ENCODE measurements around the gene CC2D2B. TPM values are rescaled to one million over a fixed set of nuclear protein-coding genes. Genes with fewer than 3 reads are reported as not detected.
A peak's percentile ranks its signal among the peaks of the same experiment; 100 is the strongest.
"Not testable (repeated sequence)": the region's sequence is repeated elsewhere in the genome, so short reads cannot be mapped to it uniquely, and the experiment has no call there.

The CC2D2B gene
- total RNA-seq, 2 experiments from 2014 or later: 0.35 to 0.40 TPM

DNA sequence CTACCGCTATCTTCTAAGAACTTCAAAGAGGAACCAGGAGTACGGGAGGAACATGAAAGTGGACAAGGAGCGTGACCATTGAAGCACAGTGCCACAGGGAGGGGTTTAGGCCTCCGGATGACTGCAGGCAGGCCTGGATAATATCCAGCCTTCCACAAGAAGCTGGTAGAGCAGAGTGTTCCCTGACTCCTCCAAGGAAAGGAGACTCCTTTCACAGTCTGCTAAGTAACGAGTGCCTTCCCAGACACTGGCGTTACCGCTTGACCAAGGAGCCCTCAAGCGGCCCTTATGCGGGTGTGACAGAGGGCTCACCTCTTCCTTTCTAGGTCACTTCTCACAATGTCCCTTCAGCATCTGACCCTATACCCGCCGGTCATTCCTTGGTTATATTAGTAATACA, 86.6 kb downstream of the CC2D2B start:
- H3K4me3 Mint-ChIP-seq; H3K27me3 Mint-ChIP-seq; H3K27ac Mint-ChIP-seq; DNase-seq; POLR2A ChIA-PET; CTCF ChIA-PET; H3K36me3 Mint-ChIP-seq (ENCODE audit: low read depth); H3K4me1 Mint-ChIP-seq; H3K9me3 Mint-ChIP-seq: not testable (repeated sequence)

DNA sequence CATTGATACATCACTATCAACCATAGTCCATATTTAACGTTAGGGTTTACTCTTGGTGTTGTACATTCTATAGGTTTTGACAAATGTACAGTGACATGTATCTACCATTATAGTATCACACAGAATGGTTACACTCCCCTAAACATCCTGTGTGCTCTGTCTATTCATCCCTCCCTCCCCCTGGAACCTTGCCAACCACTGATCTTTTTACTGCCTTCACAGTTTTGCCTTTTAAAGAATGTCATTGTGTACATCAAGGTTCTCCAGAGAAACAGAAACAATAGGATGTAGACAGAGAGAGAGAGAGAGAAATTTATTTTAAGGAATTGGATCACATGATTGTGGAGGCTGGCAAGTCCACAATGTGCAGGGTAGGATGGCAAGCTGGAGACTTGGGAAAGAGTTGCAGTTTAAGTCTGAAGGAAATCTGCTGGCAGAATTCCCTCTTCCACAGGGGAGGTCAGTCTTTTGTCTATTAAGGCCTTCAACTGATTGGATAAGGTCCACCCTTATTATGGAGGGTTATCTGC, 90.5 kb downstream of the CC2D2B start:
- Mint-ChIP-seq H3K9me3 (no peaks in the 10 kb centered on the region), H3K27ac (no peak overlapping the region), H3K36me3 (ENCODE audit: low read depth) (no peaks in the 10 kb centered on the region), H3K27me3 (peaks cover 5% of the 10 kb centered on the region), H3K4me3 (no peak overlapping the region), H3K4me1 (no peaks in the 10 kb centered on the region)
- DNase-seq: no peak
- ChIA-PET POLR2A (no interaction called here), CTCF (no interaction called here)

DNA sequence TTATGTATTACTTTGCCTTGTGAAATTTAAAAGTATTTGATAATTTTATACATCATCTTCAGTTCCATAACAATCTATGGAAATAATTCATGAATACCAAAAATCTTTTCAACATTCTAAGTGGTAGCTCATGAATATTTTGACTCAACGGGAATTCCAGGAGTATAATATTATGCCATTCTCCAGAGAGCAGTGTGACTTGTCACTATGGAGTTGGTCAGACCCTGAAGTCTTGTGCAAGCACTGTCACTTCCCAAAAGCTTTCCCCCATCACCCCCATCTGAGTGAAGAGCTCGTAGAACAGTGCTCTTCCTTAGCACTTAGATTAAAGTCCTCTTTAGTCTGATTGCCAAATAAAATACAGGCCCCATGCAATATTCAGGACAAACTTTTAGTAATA, 106.2 kb downstream of the CC2D2B start:
- Mint-ChIP-seq H3K4me1 (no peaks in the 10 kb centered on the region), H3K4me3 (no peak overlapping the region), H3K27ac (no peak overlapping the region), H3K27me3 (peaks cover 12% of the 10 kb centered on the region), H3K9me3 (no peaks in the 10 kb centered on the region), H3K36me3 (ENCODE audit: low read depth) (no peaks in the 10 kb centered on the region)
- DNase-seq: no peak
- ChIA-PET POLR2A (no interaction called here), CTCF (interaction anchor here (1.3 to 1.6 kb wide), 2 partner anchors 12 to 320 kb away, joined by 4 to 5 read pairs; partner anchors contain the start of gene TCTN3)

DNA sequence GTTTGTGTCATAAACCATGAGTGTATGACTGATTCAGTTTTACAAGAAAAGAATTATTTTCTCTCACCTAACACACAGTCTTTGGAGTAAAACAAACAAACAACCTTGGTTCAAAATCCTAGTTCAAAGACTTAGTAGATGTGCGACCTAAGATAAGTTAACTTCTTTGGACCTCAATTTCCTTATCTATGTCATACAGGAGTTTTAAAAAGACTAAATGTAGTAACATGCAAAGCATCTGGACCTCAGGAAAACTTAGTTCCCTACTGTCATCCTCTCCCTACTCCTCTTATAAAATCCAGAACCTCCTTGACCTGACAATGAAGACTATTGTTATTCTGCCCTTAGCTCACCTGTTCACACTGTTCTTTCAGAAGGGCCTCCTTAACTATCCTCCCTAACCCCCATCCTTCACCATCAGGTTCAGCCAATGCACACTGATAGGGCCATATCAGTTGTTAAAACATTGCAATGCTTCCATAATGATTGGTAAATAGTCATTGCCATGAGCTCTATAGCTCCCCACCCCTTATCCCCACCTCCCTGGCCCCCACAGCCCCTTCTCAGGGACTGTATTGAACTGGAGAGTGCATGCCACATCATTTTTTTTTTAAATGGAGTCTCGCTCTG, 106.8 kb downstream of the CC2D2B start:
- no peak for DNase-seq
- no peak overlapping the region for H3K4me3 Mint-ChIP-seq
- CTCF ChIA-PET: interaction anchor here (1.3 to 1.6 kb wide), 2 partner anchors 12 to 321 kb away, joined by 4 to 5 read pairs; partner anchors contain the start of gene TCTN3
- POLR2A ChIA-PET: no interaction called here
- no peak overlapping the region for H3K27ac Mint-ChIP-seq
- H3K27me3 Mint-ChIP-seq: peaks cover 12% of the 10 kb centered on the region
- H3K9me3 Mint-ChIP-seq: no peaks in the 10 kb centered on the region
- H3K4me1 Mint-ChIP-seq: no peaks in the 10 kb centered on the region
- H3K36me3 Mint-ChIP-seq (ENCODE audit: low read depth): no peaks in the 10 kb centered on the region

DNA sequence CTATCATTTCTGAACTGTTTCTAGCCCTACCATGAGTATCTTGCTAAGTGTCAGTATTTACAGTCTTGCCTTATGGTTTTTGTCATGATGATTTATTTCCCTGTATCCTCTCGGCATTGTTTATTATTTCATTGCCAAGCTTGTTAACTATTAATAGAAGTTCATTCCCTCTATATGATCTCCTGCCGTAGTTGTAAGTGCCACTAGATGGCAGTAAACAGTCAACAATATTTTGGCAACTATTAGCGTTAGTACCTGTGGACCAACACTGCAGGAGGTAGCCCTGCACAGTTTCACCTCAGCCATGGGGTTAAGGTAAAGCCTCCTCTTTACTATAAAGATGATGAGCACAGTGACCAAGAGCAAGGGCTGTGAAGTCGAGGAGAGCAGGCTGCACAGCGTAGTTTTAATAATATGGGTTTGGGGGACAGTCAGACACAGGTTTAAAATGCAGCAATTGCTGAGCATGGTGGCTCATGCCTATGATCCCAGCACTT, 109.5 kb downstream of the CC2D2B start:
- ChIA-PET POLR2A (interaction anchor here (0.6 to 0.8 kb wide), 2 partner anchors 112 to 113 kb away, joined by 3 read pairs; partner anchors contain the start of gene ZNF518A), CTCF (interaction anchor here (0.6 to 2.5 kb wide), 43 partner anchors 9 to 358 kb away, joined by 3 to 16 read pairs (median 5); partner anchors contain the start of genes TCTN3 and ZNF518A)
- H3K27ac Mint-ChIP-seq: no peak overlapping the region
- no peaks in the 10 kb centered on the region for H3K4me1 Mint-ChIP-seq
- H3K27me3 Mint-ChIP-seq: peaks cover 4% of the 10 kb centered on the region
- no peaks in the 10 kb centered on the region for H3K36me3 Mint-ChIP-seq (ENCODE audit: low read depth)
- peak; percentile 32 for DNase-seq
- no peaks in the 10 kb centered on the region for H3K9me3 Mint-ChIP-seq
- no peak overlapping the region for H3K4me3 Mint-ChIP-seq

DNA sequence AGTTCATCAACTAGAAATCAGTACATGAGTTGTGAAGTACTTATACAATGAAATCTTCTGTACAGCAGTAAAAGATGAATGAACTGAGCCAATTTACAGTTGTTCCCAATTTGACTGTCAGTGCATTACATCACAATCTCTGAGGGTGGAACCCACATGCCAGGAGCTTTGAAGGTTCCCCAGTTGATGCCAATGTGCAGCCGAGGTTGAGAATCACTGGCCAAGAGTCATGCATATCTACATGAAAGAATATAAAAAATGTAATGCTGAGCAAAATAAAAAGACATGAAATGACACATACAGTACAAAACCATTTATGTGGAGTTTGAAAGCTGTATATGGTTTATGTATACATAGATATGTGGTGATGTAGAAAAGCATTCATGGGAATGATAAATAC, 113.6 kb downstream of the CC2D2B start:
- CTCF ChIA-PET: interaction anchor here (1.2 kb wide), 1 partner anchor 18 kb away, joined by 3 read pairs; no protein-coding TSS in a partner anchor
- no peak overlapping the region for H3K27ac Mint-ChIP-seq
- POLR2A ChIA-PET: no interaction called here

DNA sequence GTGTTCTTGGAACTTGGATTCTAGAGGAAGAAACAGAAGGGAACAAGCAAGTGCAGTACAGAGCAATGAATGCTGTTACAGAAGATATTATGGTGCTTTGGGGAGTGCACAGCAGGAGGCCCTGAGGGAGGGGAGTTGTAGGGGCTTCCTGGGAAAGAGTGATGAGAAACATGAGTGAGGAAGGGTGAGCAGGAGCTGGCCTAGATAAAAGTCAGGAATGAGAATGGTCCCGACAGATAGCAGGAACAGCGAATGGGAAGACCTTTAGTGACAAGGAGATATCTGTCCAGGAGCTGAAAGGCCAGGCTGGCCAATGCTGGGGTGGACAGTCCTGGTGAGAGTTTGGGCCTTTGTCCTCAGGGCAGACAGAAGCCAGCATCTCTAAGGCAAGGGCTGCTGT, 115.0 kb downstream of the CC2D2B start:
- Mint-ChIP-seq H3K4me1 (no peaks in the 10 kb centered on the region), H3K4me3 (no peak overlapping the region), H3K27me3 (no peaks in the 10 kb centered on the region), H3K36me3 (ENCODE audit: low read depth) (no peaks in the 10 kb centered on the region), H3K9me3 (no peaks in the 10 kb centered on the region), H3K27ac (no peak overlapping the region)
- CTCF ChIA-PET: no interaction called here
- no peak for DNase-seq
- POLR2A ChIA-PET: no interaction called here

More for the DNA sequence above, 113.6 kb downstream of the CC2D2B start:
- no peak for DNase-seq
- no peaks in the 10 kb centered on the region for H3K36me3 Mint-ChIP-seq (ENCODE audit: low read depth)
- H3K4me1 Mint-ChIP-seq: no peaks in the 10 kb centered on the region
- no peaks in the 10 kb centered on the region for H3K9me3 Mint-ChIP-seq
- H3K4me3 Mint-ChIP-seq: no peak overlapping the region
- peaks cover 4% of the 10 kb centered on the region for H3K27me3 Mint-ChIP-seq

DNA sequence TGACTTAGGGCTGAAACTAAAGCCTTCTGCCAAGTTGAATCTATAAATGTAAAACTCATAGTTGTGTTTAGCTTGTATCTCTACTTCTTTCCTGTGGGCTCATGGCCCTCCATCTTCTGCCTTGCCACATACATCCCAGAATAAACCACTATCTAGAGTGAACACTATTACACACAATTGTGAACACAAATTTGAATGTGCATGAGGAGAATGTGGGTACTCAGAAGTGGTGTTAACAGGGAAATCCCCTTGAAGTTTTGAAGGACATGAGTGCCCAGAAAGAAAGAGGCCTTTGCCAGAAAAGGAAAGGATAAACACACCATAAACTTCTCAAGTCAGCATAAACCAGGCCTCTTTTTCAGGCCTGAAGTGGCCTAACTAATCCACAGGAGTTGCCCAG, 115.4 kb downstream of the CC2D2B start:
- H3K27me3 Mint-ChIP-seq: no peaks in the 10 kb centered on the region
- no peak overlapping the region for H3K4me3 Mint-ChIP-seq
- DNase-seq: no peak
- no peaks in the 10 kb centered on the region for H3K36me3 Mint-ChIP-seq (ENCODE audit: low read depth)
- no peaks in the 10 kb centered on the region for H3K4me1 Mint-ChIP-seq
- H3K27ac Mint-ChIP-seq: no peak overlapping the region
- POLR2A ChIA-PET: no interaction called here
- CTCF ChIA-PET: no interaction called here
- H3K9me3 Mint-ChIP-seq: no peaks in the 10 kb centered on the region

DNA sequence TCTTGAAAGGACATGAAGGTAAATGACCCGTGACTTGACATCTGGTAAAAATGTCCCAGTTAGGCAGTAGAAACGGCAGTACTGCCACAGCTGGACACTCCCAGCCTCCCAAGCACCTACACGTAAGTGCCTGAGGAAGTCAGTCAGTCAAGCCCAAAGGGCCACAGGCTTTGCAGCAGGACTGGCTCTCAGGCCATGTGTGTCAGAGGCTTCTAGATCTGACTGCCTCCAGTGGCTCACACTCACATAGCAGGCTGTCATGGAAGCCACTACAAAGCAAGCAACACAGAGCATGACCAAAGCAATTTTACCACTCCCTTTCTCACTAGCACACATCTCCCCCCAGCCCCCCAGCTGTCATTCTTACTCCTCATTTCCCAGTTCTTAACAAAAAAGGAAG, 117.8 kb downstream of the CC2D2B start:
- no peak overlapping the region for H3K27ac Mint-ChIP-seq
- ChIA-PET POLR2A (no interaction called here), CTCF (no interaction called here)
- H3K27me3 Mint-ChIP-seq: peaks cover 3% of the 10 kb centered on the region
- no peak for DNase-seq
- H3K9me3 Mint-ChIP-seq: no peaks in the 10 kb centered on the region
- H3K4me1 Mint-ChIP-seq: no peaks in the 10 kb centered on the region
- no peaks in the 10 kb centered on the region for H3K36me3 Mint-ChIP-seq (ENCODE audit: low read depth)
- no peak overlapping the region for H3K4me3 Mint-ChIP-seq

DNA sequence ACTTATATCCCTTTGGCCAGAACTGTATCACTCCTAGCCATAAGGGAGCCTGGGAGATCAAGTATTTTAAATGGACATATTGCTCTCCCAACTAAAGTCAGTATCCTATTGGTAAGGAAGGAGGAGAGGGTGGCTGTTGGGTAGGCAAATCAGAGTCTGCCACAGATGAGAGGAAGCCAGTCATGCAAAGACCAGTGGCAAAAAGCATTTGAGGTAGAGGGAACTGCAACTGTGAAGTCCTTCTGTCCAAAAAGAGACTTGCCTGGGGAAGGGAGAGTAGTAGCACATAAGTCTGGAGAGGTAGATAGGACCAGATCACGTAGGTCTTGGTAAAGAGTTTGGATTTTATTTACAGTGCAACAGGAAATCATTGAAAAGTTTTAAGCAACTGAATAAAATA, 126.8 kb downstream of the CC2D2B start:
- Mint-ChIP-seq H3K27me3 (peaks cover 28% of the 10 kb centered on the region), H3K4me1 (no peaks in the 10 kb centered on the region), H3K36me3 (ENCODE audit: low read depth) (no peaks in the 10 kb centered on the region), H3K27ac (no peak overlapping the region), H3K9me3 (no peaks in the 10 kb centered on the region), H3K4me3 (no peak overlapping the region)
- DNase-seq: no peak
- ChIA-PET CTCF (interaction anchor here (2.0 kb wide), 1 partner anchor 18 kb away, joined by 5 read pairs; no protein-coding TSS in a partner anchor), POLR2A (no interaction called here)

DNA sequence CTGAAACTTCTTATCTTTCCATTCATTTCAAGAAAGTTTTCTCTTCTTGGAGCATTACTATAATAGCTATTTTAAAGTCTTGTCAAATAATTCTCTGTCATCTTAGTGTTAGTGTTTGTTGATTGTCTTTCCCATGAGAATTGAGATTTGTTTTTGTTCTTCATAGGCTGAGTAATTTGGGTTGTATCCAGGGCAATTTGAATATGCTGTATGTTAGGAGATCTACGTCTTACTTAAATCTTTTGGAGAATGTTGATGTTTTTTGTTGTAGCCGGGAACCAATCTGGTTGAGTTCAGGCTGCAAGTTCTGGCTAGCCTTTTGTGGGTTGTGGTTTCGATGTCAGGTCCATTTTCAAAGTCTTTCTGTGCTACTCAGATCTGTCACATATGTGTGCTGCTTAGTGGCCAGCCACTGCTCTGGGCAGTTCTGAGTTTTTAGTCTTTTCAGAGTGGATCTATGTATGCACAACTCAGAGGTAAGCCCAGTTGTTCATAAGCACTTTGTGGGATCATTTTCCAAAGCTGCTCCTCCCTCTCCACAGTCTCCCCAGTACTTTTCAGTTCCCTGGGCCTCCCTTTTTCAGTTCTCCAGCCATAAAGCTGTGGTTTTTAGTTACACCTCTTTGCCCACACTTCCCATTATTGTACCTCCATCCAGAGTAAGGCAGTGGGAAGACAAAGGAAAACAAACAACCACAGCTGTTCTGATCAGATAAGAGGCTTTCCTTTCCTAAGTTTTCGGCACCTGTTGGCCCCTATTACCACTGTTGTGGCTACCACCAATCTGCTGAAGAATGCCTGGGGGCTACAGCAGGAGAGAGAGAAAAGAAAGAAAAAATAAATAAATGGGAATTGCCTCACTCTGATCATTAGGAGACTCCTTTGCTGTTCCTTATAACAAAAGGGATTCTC, 131.0 kb downstream of the CC2D2B start:
- no peak overlapping the region for H3K4me3 Mint-ChIP-seq
- ChIA-PET CTCF (interaction anchor here (0.8 kb wide), 1 partner anchor 191 kb away, joined by 5 read pairs; no protein-coding TSS in a partner anchor), POLR2A (interaction anchor here (0.8 kb wide), 1 partner anchor 132 kb away, joined by 3 read pairs; no protein-coding TSS in a partner anchor)
- peaks cover 6% of the 10 kb centered on the region for H3K4me1 Mint-ChIP-seq
- no peaks in the 10 kb centered on the region for H3K9me3 Mint-ChIP-seq
- H3K27ac Mint-ChIP-seq: no peak overlapping the region
- DNase-seq: no peak
- H3K27me3 Mint-ChIP-seq: peaks cover 22% of the 10 kb centered on the region
- H3K36me3 Mint-ChIP-seq (ENCODE audit: low read depth): no peaks in the 10 kb centered on the region

DNA sequence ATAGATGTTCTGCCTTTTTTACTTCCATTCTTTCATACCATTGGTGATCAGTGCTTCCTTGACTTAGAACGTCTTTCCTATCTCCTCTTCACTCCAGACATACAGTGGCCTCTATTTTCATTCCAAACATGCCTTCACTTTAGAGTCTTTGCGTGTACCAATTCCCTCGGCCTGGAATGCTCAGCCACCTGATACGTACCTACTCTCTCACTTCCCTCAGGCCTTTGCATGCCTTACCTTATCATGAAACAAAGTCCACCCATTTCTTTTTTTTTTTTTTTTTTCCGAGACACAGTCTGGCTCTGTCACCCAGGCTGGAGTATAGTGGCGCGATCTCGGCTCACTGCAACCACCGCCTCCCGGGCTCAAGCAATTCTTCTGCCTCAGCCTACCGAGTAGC, 133.4 kb downstream of the CC2D2B start:
- H3K4me3 Mint-ChIP-seq: no peak overlapping the region
- peaks cover 21% of the 10 kb centered on the region for H3K4me1 Mint-ChIP-seq
- H3K36me3 Mint-ChIP-seq (ENCODE audit: low read depth): peaks cover 7% of the 10 kb centered on the region
- ChIA-PET CTCF (interaction anchor here (0.7 kb wide), 1 partner anchor 1618 kb away, joined by 3 read pairs; no protein-coding TSS in a partner anchor), POLR2A (no interaction called here)
- DNase-seq: no peak
- peaks cover 16% of the 10 kb centered on the region for H3K27me3 Mint-ChIP-seq
- H3K9me3 Mint-ChIP-seq: no peaks in the 10 kb centered on the region
- no peak overlapping the region for H3K27ac Mint-ChIP-seq

All from activated CD4-positive, alpha-beta memory T cell treated with anti-CD3 and anti-CD28 coated beads, Interleukin-2, amount 10 ng/mL, durations not matched to agents 7 days and 5 days (primary cell).